Raji (cell line): ENCODE results near the gene SIRPB2.

Experiments
- POLR2A ChIP-seq: IDR thresholded peaks from 2 replicates; pipeline ENCODE4 v1.6.1; 2011; ENCODE audit warnings: low read depth, low read length, control low read depth; ENCODE audit not compliant: insufficient read depth

SIRPB2 gene

DNA sequence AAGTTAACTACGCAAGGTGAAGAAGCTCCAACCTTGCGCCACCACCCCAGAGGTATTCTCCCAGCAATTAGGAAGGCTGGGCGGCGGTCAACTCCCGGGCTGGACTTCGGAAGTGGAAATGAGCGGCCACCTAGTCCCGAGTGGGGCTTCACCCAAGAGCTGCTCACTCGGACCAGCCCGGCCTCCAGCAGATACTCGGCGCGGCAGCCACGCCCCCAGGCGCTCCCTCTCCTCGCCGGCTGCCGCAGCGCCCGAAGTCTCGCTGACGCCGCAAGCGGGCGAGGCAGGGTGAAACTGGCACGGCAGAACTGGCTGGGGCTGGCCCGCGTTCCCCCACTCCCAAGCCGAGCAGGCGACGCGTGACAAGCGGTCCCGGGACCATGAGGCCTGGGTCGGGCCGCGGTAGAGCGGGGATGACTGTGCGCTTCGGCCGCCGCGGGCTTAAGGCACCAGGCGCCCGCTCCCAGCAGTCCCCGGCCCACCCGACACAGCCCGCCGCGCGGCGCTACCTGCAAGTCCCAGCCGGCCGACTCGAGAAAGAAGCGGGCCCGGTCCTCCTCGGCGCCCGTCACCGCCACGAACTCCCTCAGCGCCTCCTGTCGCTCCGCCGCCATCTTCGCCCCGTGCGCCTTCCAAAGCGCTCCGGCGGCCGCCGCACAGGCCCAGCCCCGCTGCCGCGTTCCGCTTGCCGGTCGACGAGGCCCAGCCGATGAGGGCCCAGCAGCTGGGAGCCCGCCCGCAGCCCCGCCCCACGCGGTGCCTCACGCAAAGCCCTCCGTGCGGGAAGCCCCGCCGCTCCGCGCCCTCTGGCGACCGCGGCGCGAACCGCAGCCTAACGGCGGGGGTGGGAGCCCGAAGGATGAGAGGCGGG is 24.8 kb downstream of the SIRPB2 start, which contains the start of gene NSFL1C:
NSFL1C (minus strand) TSS at position 639 of the 871 bp plus-strand sequence; CDS start at position 614, 25 bp downstream.
- TF ChIP-seq POLR2A = peak; percentile 82

DNA sequence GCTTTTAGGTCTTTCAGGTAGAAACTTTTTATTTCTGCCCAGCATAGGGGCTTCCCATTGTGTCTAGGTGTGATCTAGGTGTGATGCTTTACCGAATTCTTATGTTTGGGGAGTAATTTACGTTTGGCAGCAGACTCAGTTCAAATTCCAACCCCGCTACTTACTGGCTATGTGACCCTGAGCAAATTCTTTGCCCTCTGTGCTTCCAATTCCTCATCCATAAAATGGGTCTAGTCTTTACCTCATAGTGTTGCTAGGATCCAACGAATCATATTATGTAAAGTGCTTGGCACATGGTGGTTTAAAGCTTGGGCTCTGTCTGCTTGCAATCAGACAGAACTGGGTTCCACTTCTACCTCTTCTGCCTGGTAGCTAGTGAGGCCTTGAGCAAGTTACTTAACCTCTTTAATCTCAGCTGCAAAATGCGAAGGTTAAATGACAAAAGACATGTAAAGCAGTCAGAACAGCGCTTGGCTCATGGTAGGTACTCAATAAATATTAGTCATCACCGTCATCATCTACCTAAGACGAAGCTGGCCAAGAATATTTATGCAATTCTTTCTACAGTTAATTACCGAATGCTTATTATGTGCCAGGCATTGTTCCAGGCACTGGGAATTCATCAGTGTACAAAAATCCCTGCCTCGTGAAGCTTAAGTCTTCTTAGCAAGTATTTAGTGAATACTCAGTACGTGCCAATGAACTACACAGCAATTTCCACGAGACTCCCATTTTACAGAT is 25.6 kb downstream of the SIRPB2 start:
- TF ChIP-seq POLR2A = no peak

DNA sequence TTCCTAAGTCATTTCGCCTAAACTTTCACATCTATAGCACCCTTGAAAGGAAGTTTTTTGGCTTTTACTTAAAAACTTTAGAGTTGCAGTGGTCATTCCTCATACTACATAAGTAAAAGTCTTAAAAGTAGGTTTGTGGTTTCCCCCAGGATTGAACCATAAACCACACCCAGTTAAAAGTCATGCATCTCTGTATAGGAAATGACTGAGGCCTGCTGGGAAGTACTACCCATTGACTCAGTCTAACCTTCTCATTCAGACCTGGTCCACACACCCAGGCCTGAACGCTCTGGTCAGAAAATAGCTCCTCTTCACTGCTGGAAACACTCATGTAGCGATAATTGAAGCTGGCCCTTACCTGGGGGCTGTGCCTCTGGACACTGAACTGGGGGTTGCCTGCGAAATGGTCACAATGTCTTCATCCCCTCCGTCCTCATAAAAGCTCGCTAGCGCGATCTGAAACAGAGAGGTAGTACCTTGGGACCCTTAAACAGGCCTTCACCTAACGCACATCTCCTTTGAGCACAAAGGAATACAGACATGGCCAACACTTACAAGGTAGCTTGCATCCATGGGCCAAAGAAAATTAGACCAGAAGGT is 27.1 kb downstream of the SIRPB2 start:
- no peak for TF ChIP-seq POLR2A

DNA sequence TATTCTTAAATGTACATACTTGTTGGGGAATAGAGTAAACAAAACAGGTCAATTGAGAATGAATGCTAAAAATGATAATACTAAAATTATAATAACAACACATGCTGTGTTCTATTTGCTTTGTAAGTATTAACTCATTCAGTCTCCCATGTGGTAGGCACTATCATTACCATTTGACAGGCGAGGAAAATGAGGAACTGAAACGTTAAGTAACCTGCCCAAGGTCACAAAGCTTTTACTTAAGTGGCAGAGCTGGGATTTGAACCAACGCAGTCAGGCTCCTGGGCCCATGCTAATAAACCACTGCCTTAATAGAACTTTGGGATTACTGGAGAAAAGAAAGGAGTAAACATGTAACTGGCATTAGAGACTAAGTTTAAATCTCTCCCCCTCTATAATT is 28.4 kb downstream of the SIRPB2 start:
- no peak for TF ChIP-seq POLR2A

DNA sequence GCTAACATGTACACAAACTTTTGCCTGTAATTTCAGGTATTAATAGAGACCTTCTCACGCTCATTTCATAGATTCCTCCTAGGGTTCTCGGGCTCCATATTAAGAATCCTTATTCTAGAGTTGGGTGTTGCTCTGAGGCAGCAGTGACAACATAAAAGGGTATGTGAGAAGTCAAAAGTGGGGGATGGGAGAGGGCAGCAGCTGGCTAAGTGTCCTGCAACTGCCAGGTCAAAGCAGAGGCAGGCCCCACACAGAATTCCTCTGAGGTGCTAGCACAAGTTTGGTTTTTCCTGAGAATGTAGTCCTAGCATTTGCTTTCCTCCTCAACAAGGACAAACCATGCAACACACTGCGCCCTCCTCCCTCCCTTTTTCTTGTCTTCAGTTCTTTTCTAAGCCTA is 29.2 kb downstream of the SIRPB2 start:
- no peak for TF ChIP-seq POLR2A

DNA sequence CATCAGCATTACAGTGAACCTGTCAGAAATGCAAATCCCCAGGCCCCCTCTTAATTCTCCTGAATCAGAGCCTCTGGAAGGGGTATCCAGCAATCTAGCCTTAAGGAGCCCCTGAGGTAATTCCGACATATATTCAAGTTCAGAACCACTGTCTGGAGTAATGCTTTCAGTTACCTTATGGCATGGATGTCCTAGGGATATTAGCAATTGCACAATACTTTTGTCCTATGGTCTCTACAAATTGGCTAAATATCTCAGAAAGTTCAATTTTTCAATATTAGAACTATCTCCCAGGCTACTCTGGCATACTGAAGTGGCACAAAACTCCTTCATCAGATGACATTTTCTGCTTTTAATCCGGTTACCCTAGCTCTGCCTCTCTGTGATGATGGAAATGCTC is 30.9 kb downstream of the SIRPB2 start:
- TF ChIP-seq POLR2A = no peak

DNA sequence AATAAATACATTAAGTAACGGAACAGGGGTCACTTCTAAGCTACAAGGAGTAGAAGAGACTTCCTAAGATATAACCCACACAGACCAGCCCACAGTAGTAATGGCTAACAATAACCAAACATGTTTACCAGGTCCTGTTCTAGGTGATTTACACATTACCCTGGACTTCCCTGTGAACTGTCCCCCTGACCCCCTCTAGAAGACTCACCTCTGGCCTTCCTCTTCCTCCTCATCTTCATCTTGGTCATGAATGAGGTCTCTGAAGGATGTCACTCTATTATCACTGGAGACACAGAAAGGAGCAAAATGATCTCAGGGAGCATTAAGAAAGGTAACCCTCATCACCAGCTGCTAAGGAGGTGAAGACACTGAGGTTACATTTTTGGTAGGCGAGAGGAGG is 33.2 kb downstream of the SIRPB2 start:
- TF ChIP-seq POLR2A = no peak

DNA sequence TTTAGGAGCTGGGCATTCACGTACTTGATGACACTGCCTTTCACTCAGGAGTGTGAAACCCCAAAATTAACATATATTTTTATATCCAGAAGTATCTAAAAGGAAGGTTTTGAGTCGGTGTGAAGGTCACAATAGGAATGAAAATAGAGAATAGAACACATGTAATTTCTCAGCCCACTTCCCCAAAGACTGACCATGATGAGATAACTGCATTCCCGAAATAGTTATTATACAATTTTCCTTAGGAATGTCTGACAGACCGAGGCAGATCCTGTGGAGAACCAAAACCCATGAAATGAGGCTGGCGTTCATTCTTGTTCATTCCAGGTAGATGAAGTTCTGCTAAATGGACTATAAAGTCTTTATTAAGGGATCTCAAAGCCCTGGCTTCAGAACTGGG is 34.9 kb downstream of the SIRPB2 start:
- TF ChIP-seq POLR2A = no peak

DNA sequence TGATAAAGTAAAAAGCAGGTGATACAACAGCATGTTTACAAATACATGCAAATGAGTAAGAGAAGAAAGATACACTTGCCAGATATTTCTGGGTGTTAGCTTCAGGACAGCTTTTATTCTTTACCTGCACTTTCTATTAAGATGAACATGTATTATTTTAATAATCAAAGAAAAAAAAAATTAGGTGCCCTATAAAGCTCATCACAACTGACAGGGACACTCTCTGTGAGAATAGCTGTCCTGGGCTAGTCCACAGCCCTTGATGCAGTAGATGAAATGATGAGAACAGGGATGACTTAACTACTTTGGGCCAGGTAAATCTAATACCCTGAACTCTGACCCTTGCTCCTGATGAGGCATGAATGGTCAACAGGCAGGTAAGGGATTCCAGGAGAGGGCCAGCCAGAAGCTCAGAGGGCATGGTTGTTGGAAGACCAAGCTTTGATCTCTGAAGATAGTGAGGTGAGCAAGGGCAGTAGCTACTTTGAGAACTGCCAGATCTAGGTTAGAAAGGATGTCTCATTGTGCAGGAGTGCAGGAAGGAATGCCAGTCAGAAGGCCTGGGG is 40.2 kb downstream of the SIRPB2 start:
- TF ChIP-seq POLR2A = no peak

DNA sequence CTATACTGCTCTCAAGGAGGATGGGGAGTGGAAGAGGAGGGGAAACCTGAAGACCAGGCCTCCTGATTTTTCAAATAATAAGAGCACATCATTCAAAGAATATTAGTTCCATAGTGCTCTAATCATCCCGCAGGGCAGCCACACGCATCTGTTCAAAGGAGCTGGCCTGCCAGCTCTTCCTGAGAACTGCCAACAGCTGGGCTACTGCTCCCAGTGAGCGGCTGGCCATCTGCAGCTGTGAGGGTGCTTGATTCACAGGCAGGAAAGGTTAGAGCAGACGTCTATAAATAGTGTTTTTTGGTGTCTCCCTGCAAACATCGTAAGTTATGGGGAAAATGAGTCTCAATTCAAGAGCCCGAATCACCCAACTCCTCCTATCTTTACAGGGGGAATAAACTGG is 41.9 kb downstream of the SIRPB2 start:
- no peak for TF ChIP-seq POLR2A

DNA sequence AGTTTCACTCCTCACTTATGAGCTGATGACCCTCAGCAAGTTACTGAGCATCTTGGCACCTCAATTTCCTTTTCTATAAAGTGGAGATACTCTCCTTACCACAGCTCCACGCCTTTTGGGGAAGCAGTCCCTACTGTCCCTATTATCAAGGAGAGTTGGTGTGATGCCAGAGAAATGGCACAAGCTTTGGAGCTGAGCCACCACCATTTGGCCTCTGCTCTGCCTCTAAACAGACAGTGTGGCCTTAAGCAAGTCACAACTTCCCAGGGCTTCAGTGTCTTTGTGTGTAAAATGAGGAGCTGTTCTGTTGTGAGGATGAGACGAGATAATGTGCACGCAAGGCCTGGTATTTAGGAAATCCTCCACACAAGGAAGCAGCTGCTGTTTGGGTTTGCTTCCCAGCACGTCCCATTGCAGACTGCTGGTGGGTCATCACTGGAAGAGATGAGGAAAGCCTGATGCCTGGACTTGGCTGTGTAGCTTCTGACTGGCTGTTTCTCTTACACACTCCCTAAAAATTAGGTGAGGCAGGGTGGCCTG is 43.1 kb downstream of the SIRPB2 start:
- TF ChIP-seq POLR2A = no peak

DNA sequence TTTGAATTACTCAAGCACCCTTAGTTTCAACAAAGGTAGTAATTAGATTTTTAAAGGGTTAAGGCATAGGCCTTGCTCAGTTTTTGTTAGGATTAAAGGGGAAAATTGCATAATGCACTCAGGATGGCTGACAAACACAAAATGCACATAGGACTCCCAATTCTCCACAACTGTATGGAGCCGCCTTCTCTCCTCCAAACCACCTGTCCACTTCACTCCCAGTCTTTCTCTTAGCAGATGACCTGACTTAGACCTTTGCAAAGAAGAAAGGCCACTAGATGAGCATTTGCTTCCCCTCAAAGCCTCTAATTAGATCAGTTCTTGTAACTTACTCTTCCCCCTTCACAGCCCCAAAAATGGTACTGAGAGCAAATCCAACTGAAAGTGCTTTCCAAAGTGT is 44.7 kb downstream of the SIRPB2 start:
- TF ChIP-seq POLR2A = no peak

DNA sequence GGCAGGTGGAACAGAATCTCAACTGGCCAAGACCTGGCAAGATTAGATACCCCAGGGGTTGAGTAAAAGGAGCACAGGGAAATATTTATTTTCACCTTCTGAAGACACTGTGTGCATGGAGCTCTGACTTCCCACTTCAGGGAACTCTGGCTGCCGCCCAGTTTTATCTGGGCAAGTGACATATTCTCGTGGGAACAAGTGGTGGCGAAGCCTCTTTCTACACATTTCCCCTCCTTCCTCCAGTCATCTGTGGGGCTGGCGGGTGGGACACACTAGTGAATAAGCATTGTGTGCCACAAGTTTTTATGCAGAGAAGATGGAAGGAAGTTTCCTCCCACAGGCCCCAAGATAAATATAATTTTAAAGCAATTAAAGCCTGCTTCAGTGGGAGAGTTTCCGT is 48.1 kb downstream of the SIRPB2 start:
- TF ChIP-seq POLR2A = no peak

DNA sequence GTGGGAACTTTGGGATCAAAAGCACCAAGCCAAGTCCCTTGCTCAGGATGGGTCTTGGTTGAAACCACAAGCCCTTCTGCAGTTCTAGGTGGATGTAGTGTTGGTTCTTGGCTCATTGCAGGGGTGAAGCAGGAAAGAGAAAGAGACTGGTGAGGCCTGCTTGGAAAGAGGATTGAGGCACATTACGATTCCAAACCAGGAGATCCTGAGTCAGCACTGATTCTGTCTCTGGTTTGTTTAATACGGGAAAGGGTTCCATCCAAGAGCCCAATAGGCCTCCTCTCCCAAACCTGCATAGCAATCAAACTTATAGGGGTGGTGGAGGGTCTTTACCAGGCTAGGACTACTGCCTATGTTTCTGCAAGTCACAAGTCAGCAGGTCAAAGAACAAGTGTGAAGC is 48.9 kb downstream of the SIRPB2 start:
- no peak for TF ChIP-seq POLR2A

DNA sequence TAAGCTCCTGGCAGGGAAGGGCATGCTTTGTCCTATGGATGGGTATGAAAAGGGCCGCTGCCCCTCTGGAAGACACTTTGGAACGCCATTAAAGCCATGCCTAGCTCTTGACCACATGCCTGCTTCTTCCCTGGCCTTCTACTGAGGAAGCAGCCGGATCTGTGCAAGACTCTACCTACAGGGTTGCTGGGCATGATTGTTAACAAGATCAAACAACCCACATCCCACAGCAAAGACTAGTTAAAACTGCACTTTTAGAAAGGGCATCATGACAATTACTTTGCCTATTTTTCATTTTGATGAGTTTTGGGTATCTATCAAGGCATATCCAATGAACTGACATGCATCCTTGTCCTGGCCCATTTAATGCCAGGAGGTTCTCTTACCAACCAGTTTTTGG is 50.1 kb downstream of the SIRPB2 start:
- TF ChIP-seq POLR2A = no peak
